Thyroid gland (tissue), 4 donors: ENCODE results near the gene LRMDA.

Experiments
- POLR2A ChIP-seq, 2 donors: fragments of 450-650 bp; IDR thresholded peaks; one replicate each; pipeline ENCODE4 v1.6.1; 2017; ENCODE audit warnings: antibody characterized with exemption in 2 of 2, mild to moderate bottlenecking in 2 of 2, moderate library complexity in 1 of 2
- TF ChIP-seq, protein P1 (sequence below), 6 experiments: fragments of 200-600 bp in 3 of 6; fragments of 450-650 bp in 3 of 6; sonication (generic) in 3 of 6; IDR thresholded peaks; one replicate each; pipeline ENCODE4 v1.5.1; 2016 to 2019; ENCODE audit warnings: antibody characterized with exemption in 6 of 6, mild to moderate bottlenecking in 2 of 6, inconsistent platforms in 1 of 6, moderate library complexity in 1 of 6

DNA sequence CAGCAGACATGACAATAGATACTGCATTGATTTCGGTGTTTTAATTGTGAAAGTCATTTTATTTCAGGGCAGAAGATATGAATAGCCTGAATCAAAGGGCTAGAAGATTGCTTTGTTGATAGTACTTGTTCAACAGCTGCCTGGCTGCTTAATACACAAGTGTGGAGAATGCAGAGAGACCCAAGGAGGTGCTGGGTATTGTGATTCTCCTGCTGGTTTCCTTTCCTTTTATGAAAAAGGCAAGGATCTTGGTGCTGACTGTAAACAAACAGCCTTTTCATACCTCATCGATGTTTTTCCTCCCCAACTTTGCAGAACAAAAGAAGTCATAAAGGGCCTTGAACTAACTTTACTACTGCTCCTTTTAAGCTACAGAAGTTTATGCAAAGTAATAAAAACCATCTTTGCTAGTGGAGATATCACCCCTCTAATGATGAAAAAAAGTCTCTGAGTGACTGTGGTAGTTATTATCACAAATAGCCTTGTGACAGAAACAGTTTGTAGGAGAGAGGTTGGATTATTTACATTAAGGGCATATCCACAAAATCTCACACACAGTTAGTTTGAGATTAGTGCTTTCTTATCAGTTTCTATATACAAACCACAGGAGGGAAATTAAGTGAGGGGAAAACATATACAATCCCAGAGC, 800.0 kb downstream of the LRMDA start:
- TF ChIP-seq, protein P1, sequence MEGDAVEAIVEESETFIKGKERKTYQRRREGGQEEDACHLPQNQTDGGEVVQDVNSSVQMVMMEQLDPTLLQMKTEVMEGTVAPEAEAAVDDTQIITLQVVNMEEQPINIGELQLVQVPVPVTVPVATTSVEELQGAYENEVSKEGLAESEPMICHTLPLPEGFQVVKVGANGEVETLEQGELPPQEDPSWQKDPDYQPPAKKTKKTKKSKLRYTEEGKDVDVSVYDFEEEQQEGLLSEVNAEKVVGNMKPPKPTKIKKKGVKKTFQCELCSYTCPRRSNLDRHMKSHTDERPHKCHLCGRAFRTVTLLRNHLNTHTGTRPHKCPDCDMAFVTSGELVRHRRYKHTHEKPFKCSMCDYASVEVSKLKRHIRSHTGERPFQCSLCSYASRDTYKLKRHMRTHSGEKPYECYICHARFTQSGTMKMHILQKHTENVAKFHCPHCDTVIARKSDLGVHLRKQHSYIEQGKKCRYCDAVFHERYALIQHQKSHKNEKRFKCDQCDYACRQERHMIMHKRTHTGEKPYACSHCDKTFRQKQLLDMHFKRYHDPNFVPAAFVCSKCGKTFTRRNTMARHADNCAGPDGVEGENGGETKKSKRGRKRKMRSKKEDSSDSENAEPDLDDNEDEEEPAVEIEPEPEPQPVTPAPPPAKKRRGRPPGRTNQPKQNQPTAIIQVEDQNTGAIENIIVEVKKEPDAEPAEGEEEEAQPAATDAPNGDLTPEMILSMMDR (IDR thresholded peaks at IDR 0.05) = no peak
- TF ChIP-seq POLR2A (IDR thresholded peaks at IDR 0.05) = no peak
